HG03571 (cell line): ENCODE measurements around the gene PPARGC1A.

ENCODE experiments used
- ATAC-seq: cut with Tn5 transposase; IDR thresholded peaks from one replicate; pipeline ENCODE4 v1.9.1; 2021; ENCODE audit not compliant: unreplicated experiment

The PPARGC1A gene, protein sequence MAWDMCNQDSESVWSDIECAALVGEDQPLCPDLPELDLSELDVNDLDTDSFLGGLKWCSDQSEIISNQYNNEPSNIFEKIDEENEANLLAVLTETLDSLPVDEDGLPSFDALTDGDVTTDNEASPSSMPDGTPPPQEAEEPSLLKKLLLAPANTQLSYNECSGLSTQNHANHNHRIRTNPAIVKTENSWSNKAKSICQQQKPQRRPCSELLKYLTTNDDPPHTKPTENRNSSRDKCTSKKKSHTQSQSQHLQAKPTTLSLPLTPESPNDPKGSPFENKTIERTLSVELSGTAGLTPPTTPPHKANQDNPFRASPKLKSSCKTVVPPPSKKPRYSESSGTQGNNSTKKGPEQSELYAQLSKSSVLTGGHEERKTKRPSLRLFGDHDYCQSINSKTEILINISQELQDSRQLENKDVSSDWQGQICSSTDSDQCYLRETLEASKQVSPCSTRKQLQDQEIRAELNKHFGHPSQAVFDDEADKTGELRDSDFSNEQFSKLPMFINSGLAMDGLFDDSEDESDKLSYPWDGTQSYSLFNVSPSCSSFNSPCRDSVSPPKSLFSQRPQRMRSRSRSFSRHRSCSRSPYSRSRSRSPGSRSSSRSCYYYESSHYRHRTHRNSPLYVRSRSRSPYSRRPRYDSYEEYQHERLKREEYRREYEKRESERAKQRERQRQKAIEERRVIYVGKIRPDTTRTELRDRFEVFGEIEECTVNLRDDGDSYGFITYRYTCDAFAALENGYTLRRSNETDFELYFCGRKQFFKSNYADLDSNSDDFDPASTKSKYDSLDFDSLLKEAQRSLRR

GRCh38 chr4:23889814-23890341 is at the start of gene PPARGC1A:
TSS of gene PPARGC1A (minus strand) at chr4:23890047. CDS start at chr4:23889957, 90 bp downstream.
- no peak for ATAC-seq

- ATAC-seq, result no peak
Measured at GRCh38 chr4:23938796-23939195, 48.9 kb upstream of the PPARGC1A start.

DNA sequence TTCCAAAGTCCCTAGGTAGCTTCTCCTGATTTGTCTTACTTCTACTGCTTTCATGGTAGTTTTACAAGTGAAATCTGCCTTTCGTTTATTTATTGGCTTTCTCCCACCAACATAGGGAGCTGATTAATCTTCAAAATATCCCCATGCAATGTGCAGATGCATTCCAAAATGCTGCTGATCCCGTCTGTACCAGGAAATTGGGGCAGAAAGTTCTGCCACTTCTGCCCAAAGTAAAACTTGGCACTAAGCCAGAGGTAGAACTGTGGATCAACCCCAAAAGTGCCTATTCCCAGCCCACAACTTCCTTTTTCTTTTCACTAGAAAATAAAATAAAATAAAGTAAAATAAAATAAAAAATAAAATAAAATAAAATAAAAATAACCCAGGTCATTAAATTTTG is 47.3 kb upstream of the PPARGC1A start:
- no peak for ATAC-seq

DNA sequence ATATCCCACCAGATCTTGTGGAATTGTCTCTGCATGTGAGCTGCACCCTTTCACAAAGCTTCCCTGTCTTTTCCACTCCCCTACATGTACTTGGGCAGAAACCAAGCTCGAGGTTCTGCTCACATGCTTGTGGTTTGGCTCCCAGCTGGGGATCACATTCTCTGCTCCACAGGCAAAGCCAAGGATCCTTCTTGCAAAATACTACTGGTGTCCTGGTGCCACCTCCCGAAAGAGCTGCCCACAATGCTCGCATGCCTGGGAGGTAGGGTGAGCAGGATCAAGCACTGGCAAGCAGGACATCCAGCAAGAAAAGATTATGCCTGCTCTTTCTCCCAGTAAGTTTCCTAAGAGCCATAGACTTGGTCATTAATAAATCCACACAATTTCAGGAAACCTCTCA is 45.1 kb upstream of the PPARGC1A start:
- no peak for ATAC-seq

DNA sequence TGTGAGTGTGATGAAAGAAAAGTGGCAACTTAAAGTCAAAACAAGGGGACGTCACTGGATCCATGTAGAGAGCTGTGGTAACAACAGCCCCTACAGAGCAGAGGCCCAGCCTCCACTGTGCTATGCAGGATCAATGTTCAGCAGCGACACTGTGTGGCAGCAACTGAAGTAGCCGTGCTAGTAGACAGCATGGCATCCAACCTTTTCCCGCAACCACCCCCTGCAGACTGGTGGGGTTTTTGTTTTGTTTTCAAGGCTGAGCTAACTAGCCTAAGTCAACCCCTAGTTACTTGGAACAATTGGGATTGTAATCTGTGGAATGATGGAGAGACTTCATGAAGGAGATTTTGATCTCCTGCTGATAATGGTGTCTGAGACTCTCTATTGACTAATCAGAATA is 44.4 kb upstream of the PPARGC1A start:
- ATAC-seq, result no peak

GRCh38 chr4:23932901-23933308 is 43.1 kb upstream of the PPARGC1A start:
- ATAC-seq, result no peak

DNA sequence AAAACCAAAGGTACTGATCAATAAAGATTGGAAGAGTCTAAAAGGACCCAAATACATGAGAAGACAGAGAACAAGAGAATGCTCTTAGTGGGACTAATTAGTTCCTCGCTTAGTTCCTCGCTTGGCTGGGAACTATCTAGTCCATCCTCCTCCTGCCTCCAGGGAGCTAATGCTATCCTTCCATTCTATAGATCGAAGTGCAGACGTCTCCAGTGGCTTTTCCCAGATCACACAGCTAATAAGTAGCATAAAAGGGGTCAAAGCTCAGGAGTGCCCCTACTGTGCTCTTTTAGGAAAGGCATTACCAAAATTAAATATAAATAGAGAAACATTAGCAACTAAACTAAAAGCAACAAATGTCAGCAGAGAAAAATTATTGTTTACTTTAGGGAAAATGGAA is 42.3 kb upstream of the PPARGC1A start:
- no peak for ATAC-seq

- ATAC-seq, result no peak
Measured at GRCh38 chr4:23931489-23931830, 41.6 kb upstream of the PPARGC1A start.

GRCh38 chr4:23930750-23931488 is 41.1 kb upstream of the PPARGC1A start:
- no peak for ATAC-seq

DNA sequence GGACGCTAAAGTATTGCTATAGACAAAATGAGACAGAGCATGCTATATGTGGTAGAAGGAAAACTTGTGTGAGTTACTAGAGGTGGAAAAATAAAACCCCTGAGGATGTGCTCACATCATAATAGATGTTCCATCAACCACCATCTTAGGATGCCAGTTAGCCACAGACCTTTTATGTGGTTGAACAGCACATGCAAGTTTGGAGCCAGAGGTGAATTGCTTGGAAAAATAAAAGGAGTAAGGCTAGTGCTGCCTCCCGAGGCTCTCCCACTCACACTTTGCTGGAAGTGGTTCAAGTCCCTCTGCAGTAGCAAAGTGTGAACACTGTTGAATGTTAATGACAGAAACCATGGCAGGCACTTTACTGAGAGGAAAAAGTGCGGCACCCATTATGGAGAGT is 39.4 kb upstream of the PPARGC1A start:
- no peak for ATAC-seq

GRCh38 chr4:23924556-23924955 is 34.7 kb upstream of the PPARGC1A start:
- ATAC-seq, result no peak

GRCh38 chr4:23923840-23924239 is 34.0 kb upstream of the PPARGC1A start:
- ATAC-seq, result no peak

DNA sequence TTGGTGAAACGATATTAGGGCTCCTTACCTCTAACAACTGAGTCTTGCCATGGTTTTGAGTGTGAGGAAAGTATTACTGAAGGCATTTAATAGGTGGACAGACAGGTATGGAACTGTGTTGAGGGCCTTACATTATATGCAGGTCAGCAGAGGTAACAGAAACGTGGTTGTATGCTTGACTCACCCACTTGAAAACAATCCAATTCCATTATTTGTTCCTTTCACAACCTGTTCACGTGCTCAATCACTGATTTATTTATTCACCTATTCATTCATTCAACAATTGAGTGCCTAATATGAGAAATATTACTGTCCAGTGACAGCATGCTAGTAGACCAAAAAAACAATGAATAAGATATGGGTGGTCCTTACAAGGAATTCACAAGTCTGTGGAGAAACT is 33.3 kb upstream of the PPARGC1A start:
- ATAC-seq, result no peak

DNA sequence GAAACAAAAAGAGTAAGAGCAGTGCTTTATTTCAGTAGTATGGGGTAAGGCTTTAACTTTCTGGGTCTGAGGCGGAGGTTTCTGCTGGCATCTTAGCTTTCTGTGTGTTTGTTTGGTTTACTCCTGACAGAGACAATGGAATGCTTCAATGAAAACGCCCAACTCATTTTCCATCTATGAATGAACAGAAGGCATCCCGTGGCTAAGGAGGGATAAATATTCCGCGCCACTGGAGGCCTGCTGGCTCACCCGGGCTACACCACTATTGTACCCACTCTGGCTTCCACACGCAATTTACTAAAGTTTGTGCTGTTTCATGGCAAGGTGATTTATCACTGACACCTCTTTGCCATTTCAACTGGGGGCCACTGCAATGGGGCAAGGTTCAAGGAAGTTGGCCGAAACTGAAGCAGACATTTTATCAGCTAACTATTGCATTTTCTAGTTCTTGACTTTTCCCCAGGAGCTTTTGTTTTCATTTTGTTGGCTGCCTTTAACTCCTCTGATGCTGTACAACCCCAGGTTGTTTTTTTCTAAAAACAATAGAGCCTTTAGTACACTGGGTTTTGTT is 32.8 kb upstream of the PPARGC1A start:
- no peak for ATAC-seq

DNA sequence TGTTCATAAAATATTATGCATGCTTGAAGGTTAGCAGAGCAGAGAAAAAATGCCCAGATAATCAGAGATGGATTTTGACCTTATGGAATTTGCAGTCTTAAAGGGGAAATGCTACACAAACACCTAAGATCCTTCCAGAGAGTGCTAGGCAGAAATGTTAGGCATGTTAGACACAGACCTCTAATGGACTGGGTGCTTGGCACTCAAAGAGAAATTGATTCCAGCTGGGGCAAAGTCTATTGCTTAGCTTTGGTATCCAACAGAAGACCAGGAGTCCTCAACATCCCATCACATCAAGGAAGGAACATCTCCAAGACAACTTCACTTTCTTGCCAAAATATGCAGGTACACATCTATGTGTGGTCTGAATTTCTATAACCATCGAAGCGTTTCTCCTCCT is 32.2 kb upstream of the PPARGC1A start:
- ATAC-seq, result no peak

DNA sequence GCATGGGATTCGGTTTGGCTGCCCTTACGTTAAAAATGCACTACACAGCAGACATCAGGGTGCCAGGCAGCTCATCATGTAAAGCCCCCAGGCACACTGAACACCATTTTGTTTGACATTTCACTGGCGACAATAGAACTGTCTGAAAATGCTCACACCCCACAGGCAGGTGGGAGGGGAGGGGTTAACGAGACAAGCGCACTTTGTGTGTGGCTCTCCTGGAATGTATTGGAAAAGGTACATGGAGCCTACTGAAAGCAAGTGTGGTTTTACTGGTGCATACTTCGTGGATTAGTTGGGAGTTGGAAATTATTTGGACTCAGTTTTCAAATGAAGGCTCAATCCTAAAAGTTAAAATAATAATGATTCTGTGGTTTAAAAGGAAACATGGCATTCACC is 31.6 kb upstream of the PPARGC1A start:
- ATAC-seq, result no peak

DNA sequence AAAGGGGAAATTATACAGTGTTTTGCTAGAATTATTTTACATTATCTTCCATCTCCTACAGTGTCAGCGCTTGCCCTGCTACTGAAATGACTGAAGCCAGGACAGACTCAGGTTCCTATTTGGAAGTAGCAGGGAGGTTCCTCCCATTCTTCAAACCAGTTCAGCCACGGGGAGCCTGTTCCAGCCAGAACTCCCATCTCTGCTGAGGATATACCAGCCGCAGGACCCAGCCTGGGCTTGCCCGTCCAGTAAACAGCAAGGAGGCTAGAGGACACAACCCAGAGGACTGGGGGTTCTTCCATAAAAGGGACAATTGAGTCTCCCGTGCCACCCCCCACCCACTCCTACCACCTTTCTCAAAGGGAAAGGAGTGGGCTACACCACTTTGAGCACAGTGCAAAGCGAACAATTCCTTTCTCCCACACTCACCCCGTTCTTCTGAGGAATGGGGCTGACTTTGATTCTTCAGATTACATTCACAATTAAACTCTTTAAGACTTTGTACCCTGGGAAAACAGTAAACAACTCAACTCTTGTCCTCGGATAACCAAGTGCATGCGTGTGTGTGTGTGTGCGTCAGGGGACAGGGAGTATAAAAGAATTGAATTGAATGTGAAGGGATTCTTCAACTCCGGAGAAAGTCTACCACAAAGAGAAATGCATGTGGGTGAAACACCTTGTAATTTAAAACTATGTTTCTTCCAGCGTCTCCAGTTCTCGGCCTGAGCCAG is 31.0 kb upstream of the PPARGC1A start:
- ATAC-seq, result no peak

DNA sequence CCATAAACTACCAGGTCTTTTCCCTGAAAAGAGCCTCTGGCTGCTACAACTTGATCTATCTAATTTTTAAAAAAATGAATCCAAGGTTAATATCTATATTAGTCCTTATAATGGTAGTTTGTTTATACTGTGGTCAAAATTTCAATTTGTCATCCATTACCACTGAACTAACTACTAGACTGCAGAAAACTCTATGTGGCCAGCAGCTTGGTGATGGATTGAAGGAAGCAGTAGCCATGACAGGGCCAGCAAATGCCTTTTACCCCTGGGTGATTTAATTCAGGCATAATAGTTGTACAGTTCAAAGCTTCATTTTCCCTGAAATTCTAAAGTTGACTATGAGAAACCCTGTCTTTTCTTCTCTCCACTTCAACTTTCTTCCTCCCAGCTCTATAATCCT is 30.4 kb upstream of the PPARGC1A start:
- ATAC-seq, result no peak

GRCh38 chr4:23916282-23916681 is 26.4 kb upstream of the PPARGC1A start:
- no peak for ATAC-seq

DNA sequence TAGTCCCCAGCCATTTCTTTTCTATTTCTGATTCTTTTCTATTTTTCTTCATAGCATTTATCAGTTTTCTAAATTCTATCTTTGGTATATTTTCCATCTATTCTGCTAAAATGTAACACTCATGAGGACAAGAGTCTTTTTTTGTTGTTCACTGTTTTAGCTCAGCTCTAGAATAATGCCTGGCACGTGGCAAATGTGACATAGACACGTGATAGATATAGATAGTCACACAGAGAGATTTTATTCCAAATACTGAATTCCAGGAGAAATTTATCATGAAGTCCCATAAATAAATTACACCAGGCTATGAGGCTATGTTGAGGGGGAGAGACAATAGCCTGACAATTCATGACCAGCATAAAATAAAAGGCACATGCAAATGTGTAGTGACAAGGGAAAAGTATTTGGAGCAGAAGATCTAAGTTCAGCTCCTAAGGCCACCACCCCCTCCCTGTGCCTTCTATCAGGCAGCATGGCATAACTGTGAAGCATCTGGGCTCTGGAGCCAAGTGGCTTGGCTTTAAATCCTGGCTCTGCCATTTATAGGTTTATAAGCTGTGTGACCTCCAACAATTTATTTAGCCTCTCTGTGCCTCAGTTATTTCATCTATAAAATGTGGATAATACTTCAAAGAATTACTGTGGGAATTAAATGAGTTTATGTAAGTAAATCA is 25.7 kb upstream of the PPARGC1A start:
- no peak for ATAC-seq
